Astrocyte (in vitro differentiated cells and primary cell): Measurements from ENCODE around the gene EML6.

Source experiments
- EZH2 ChIP-seq: IDR thresholded peaks from 2 replicates; pipeline ENCODE4 v1.6.1; 2012; ENCODE audit warnings: mild to moderate bottlenecking, low read length, inconsistent platforms; ENCODE audit not compliant: insufficient read depth
- TF ChIP-seq, protein P1 (sequence below): IDR thresholded peaks from 2 replicates; pipeline ENCODE4 v1.5.1; 2011; ENCODE audit warnings: low read depth, mild to moderate bottlenecking, inconsistent platforms, low read length, moderate library complexity; ENCODE audit not compliant: insufficient read depth

DNA sequence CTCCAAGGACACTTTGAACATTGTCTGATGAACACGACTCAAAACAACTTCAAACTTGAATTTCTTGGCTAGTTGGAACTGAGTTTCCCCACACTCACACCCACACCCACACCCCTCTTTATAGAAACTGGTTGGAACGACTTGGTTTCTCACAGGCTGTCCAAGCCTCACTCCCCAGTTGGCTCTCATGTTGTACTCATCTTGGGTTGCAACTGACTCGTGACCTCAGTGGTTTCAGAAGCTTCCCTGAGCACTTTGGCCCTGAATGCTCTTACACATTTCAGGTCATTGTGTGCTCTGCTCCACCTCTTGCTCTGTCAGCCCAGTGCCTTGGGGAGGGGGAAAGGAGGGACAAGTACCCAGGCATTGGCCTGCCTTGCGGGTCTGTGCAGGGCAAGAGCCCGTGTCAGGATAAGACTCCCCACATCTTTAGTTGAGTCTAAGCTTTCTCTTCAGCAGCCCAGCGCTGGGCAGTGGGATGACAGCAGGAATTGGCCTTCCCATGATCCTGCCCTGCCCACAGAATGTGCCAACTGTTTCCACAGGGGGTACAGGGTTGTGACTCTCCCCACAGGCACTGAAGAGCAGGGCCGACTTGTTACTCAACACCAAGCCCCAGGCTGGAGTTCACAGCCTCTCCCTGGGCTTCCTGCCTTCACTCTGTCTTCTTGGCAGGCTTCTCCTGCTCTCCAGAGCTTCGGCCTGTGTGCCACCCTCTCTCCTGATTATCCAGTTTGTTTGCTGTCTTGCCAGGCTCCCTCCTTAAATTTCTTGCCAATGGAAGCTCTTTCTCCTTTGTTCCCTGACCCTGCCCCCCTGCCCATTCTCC lies 222.1 kb downstream of the EML6 start:
- no peak for TF ChIP-seq EZH2
- TF ChIP-seq, protein P1, sequence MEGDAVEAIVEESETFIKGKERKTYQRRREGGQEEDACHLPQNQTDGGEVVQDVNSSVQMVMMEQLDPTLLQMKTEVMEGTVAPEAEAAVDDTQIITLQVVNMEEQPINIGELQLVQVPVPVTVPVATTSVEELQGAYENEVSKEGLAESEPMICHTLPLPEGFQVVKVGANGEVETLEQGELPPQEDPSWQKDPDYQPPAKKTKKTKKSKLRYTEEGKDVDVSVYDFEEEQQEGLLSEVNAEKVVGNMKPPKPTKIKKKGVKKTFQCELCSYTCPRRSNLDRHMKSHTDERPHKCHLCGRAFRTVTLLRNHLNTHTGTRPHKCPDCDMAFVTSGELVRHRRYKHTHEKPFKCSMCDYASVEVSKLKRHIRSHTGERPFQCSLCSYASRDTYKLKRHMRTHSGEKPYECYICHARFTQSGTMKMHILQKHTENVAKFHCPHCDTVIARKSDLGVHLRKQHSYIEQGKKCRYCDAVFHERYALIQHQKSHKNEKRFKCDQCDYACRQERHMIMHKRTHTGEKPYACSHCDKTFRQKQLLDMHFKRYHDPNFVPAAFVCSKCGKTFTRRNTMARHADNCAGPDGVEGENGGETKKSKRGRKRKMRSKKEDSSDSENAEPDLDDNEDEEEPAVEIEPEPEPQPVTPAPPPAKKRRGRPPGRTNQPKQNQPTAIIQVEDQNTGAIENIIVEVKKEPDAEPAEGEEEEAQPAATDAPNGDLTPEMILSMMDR: no peak
